Liver (tissue), 9 donors: ENCODE data around the gene NAPSA. TPM values are rescaled to one million over a fixed set of nuclear protein-coding genes. Genes with fewer than 3 reads are reported as not detected.

Source experiments
- DNase-seq: peaks from one replicate; pipeline ENCODE4 v3.0.0-alpha.2; 2017; ENCODE audit warnings: low spot score
- H3K27ac ChIP-seq, 2 donors: one replicate each; pipeline ENCODE4 v1.7.0; 2013; ENCODE audit warnings: inconsistent platforms in 2 of 2, low read length in 2 of 2, control low read depth in 1 of 2, low read depth in 1 of 2, mild to moderate bottlenecking in 1 of 2
- H3K27me3 ChIP-seq, 4 donors: one replicate each; pipeline versions ENCODE4 v1.6.1 to v1.7.0; 2013; ENCODE audit warnings: low read length in 3 of 4, inconsistent platforms in 1 of 4, mild to moderate bottlenecking in 1 of 4, moderate library complexity in 1 of 4; ENCODE audit not compliant: control insufficient read depth in 4 of 4, insufficient read depth in 4 of 4
- H3K36me3 ChIP-seq, 4 donors: one replicate each; pipeline versions ENCODE4 v1.6.1 to v1.7.0; 2013; ENCODE audit warnings: low read length in 3 of 4, mild to moderate bottlenecking in 3 of 4, low read depth in 1 of 4, moderate library complexity in 1 of 4; ENCODE audit not compliant: control insufficient read depth in 4 of 4, insufficient read depth in 3 of 4
- H3K4me1 ChIP-seq, 4 donors: one replicate each; pipeline versions ENCODE4 v1.6.1 to v1.7.0; 2013; ENCODE audit warnings: low read length in 3 of 4, mild to moderate bottlenecking in 3 of 4, moderate library complexity in 1 of 4; ENCODE audit not compliant: control insufficient read depth in 4 of 4, insufficient read depth in 4 of 4
- H3K4me3 ChIP-seq, 3 donors: one replicate each; pipeline versions ENCODE4 v1.6.1 to v1.7.0; 2013; ENCODE audit warnings: low read length in 3 of 3, control low read depth in 1 of 3, low read depth in 1 of 3, mild to moderate bottlenecking in 1 of 3
- H3K9ac ChIP-seq, 2 donors: one replicate each; pipeline ENCODE4 v1.7.0; 2013; ENCODE audit warnings: low read length in 2 of 2, mild to moderate bottlenecking in 2 of 2, moderate library complexity in 2 of 2, control low read depth in 1 of 2, low read depth in 1 of 2
- H3K9me3 ChIP-seq, 4 donors: one replicate each; pipeline versions ENCODE4 v1.6.1 to v1.7.0; 2013; ENCODE audit warnings: low read length in 3 of 4; ENCODE audit not compliant: control insufficient read depth in 4 of 4
- CTCF ChIP-seq: fragments of 150-350 bp; IDR thresholded peaks from 2 replicates; pipeline ENCODE4 v1.5.1; 2017; ENCODE audit warnings: improper control_type of control experiment, low read depth, low read length; ENCODE audit not compliant: missing input control
- EGR1 ChIP-seq, 2 donors: IDR thresholded peaks; 2 replicates each; pipeline ENCODE4 v1.6.1; 2016 to 2018; ENCODE audit warnings: antibody characterized with exemption in 2 of 2, low read depth in 2 of 2
- FOXA1 ChIP-seq: IDR thresholded peaks from 2 replicates; pipeline ENCODE4 v1.6.1; 2016; ENCODE audit warnings: antibody characterized with exemption
- FOXA2 ChIP-seq: IDR thresholded peaks from 2 replicates; pipeline ENCODE4 v1.6.1; 2016; ENCODE audit warnings: antibody characterized with exemption
- GABPA ChIP-seq, 2 donors: IDR thresholded peaks in 1 of 2; conservative IDR thresholded peaks in 1 of 2; 2 replicates each; pipeline ENCODE4 v1.6.1; 2016; ENCODE audit warnings: antibody characterized with exemption in 2 of 2, mild to moderate bottlenecking in 1 of 2, moderate library complexity in 1 of 2
- HNF4A ChIP-seq, 2 donors: conservative IDR thresholded peaks; 2 replicates each; pipeline ENCODE4 v1.6.1; 2016; ENCODE audit warnings: antibody characterized with exemption in 2 of 2, mild to moderate bottlenecking in 2 of 2
- HNF4G ChIP-seq: IDR thresholded peaks from 2 replicates; pipeline ENCODE4 v1.6.1; 2016; ENCODE audit warnings: antibody characterized with exemption
- JUND ChIP-seq, 2 donors: IDR thresholded peaks; 2 replicates each; pipeline ENCODE4 v1.6.1; 2016; ENCODE audit warnings: antibody characterized with exemption in 2 of 2
- MAX ChIP-seq: IDR thresholded peaks from 2 replicates; pipeline ENCODE4 v1.6.1; 2016; ENCODE audit warnings: antibody characterized with exemption
- NR2F2 ChIP-seq: IDR thresholded peaks from 2 replicates; pipeline ENCODE4 v1.6.1; 2016; ENCODE audit warnings: antibody characterized with exemption
- RAD21 ChIP-seq, 2 donors: IDR thresholded peaks; 2 replicates each; pipeline ENCODE4 v1.6.1; 2016; ENCODE audit warnings: antibody characterized with exemption in 2 of 2, mild to moderate bottlenecking in 2 of 2
- REST ChIP-seq: IDR thresholded peaks from 2 replicates; pipeline ENCODE4 v1.6.1; 2016; ENCODE audit warnings: antibody characterized with exemption, mild to moderate bottlenecking
- RXRA ChIP-seq, 2 donors: IDR thresholded peaks; 2 replicates each; pipeline ENCODE4 v1.6.1; 2017 to 2018; ENCODE audit warnings: antibody characterized with exemption in 2 of 2, mild to moderate bottlenecking in 1 of 2
- SP1 ChIP-seq: IDR thresholded peaks from 2 replicates; pipeline ENCODE4 v1.6.1; 2018; ENCODE audit warnings: antibody characterized with exemption, mild to moderate bottlenecking
- YY1 ChIP-seq: IDR thresholded peaks from 2 replicates; pipeline ENCODE4 v1.6.1; 2016; ENCODE audit warnings: antibody characterized with exemption, mild to moderate bottlenecking
- ZBTB33 ChIP-seq: IDR thresholded peaks from 2 replicates; pipeline ENCODE4 v1.6.1; 2016; ENCODE audit warnings: antibody characterized with exemption
- WGBS: extraction: QIAGEN DNeasy Blood & Tissue Kit; methylation state at CpG from one replicate; pipeline ENCODE4 v1.1.7; 2013; 5-methylcytosine and 5-hydroxymethylcytosine counted together
- polyA plus RNA-seq, 2 donors: library from polyadenylated mRNA; stranded (reverse) in 1 of 2; unstranded in 1 of 2; fragments of 200-250 nt in 1 of 2; fragments of >200 nt in 1 of 2; fragmentation: Nextera tagmentation in 1 of 2; extraction: Ambion mirVana in 1 of 2; gene quantifications; one replicate each; pipeline versions ENCODE4 v1.2.1 to v1.2.3, GENCODE V29; 2013 to 2015
- total RNA-seq, 2 donors: library from RNA; depleted of rRNA; stranded (reverse); fragments of >200 nt; gene quantifications; one replicate each; pipeline ENCODE4 v1.2.3, GENCODE V29; 2014
- donor health status: healthy.
- donor health status: healthy.
- donor health status: healthy.
- donor health status: healthy.
- donor health status: healthy.

Gene NAPSA
- total and polyA plus RNA-seq, 4 donors: 0.28 to 0.74 (median 0.54) TPM

- Histone ChIP-seq H3K36me3 (peaks cover 1 to 22% (median 9%) of the 10 kb centered on the region in 4 donors), H3K4me3 (no peak overlapping the region), H3K9ac (no peak overlapping the region), H3K27ac (no peak overlapping the region), H3K4me1 (no peaks in the 10 kb centered on the region), H3K9me3 (no peaks in the 10 kb centered on the region), H3K27me3 (peaks cover 2 to 4% (median 3%) of the 10 kb centered on the region in 4 donors)
- no peak for DNase-seq
- 53% methylated on average over 10 of the region's 10 CpGs for WGBS
- no peak for TF ChIP-seq EGR1 (IDR thresholded peaks at IDR 0.05; ENCODE audit: low read depth in 2 of 2)
- no peak for TF ChIP-seq HNF4G
- no peak for TF ChIP-seq NR2F2
- no peak for TF ChIP-seq RAD21 (IDR thresholded peaks at IDR 0.05)
- TF ChIP-seq HNF4A (conservative IDR thresholded peaks at IDR 0.05): no peak
- TF ChIP-seq JUND (IDR thresholded peaks at IDR 0.05): no peak
- TF ChIP-seq GABPA (IDR thresholded peaks at IDR 0.05 in 1 of 2, conservative IDR thresholded peaks at IDR 0.05 in 1 of 2): no peak
- TF ChIP-seq ZBTB33: no peak
- no peak for TF ChIP-seq CTCF
- TF ChIP-seq MAX: no peak
- TF ChIP-seq RXRA (IDR thresholded peaks at IDR 0.05): no peak
- TF ChIP-seq YY1: no peak
- no peak for TF ChIP-seq SP1
- TF ChIP-seq FOXA2: no peak
- no peak for TF ChIP-seq FOXA1
- no peak for TF ChIP-seq REST
Observed at GRCh38 chr19:50310759-50311465, 54.5 kb downstream of the NAPSA start.
